ENCODE data around the gene ACBD7. TPM values are rescaled to one million over a fixed set of nuclear protein-coding genes. Genes with fewer than 3 reads are reported as not detected.

Gene ACBD7
- total RNA-seq, 1 donor from 2014 or later, result 1.5 TPM

GRCh38 chr10:15075421-15075820 lies 13.2 kb downstream of the ACBD7 start:
- H3K27me3 Mint-ChIP-seq (ENCODE audit: unreplicated experiment), result no peaks in the 10 kb centered on the region
- H3K36me3 Mint-ChIP-seq (ENCODE audit: unreplicated experiment), result peaks cover 4% of the 10 kb centered on the region
- H3K4me1 Mint-ChIP-seq (ENCODE audit: low read depth, unreplicated experiment), result no peaks in the 10 kb centered on the region
- no peak overlapping the region for H3K4me3 Mint-ChIP-seq (ENCODE audit: unreplicated experiment)
- no peaks in the 10 kb centered on the region for H3K9me3 Mint-ChIP-seq (ENCODE audit: unreplicated experiment)
- no peak overlapping the region for H3K27ac Mint-ChIP-seq (ENCODE audit: unreplicated experiment)
- no peak for TF ChIP-seq CTCF (IDR thresholded peaks at IDR 0.05; ENCODE audit: partially characterized antibody, unreplicated experiment)
- DNase-seq, result no peak

GRCh38 chr10:15072358-15072757 lies 16.2 kb downstream of the ACBD7 start:
- Mint-ChIP-seq H3K4me3 (ENCODE audit: unreplicated experiment) (no peak overlapping the region), H3K4me1 (ENCODE audit: low read depth, unreplicated experiment) (no peaks in the 10 kb centered on the region), H3K9me3 (ENCODE audit: unreplicated experiment) (no peaks in the 10 kb centered on the region), H3K27ac (ENCODE audit: unreplicated experiment) (no peak overlapping the region), H3K36me3 (ENCODE audit: unreplicated experiment) (peaks cover 4% of the 10 kb centered on the region), H3K27me3 (ENCODE audit: unreplicated experiment) (no peaks in the 10 kb centered on the region)
- DNase-seq, result no peak
- TF ChIP-seq CTCF (IDR thresholded peaks at IDR 0.05; ENCODE audit: partially characterized antibody, unreplicated experiment), result no peak

DNA sequence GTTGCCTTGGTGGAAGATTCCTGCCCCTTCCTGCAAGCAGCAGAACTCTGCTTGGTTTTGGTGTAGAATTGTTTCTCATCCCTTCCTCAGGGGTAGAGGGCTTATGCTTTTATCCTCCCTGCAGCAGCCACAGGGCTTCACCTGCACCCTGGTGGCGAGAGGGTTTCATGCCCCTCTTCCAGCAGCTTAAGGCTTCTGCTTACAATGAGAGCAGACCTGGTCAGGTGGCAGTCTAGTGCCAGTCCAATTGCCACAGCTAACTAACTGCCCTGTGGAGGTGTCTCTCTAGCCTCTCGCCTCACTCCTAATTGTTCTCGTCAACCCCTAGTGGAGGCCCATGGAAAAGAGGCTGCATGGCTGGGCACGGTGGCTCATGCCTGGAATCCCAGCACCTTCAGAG lies 19.3 kb downstream of the ACBD7 start:
- TF ChIP-seq CTCF (IDR thresholded peaks at IDR 0.05; ENCODE audit: partially characterized antibody, unreplicated experiment), result no peak
- Mint-ChIP-seq H3K9me3 (ENCODE audit: unreplicated experiment) (no peaks in the 10 kb centered on the region), H3K4me3 (ENCODE audit: unreplicated experiment) (no peak overlapping the region), H3K4me1 (ENCODE audit: low read depth, unreplicated experiment) (no peaks in the 10 kb centered on the region), H3K27ac (ENCODE audit: unreplicated experiment) (no peak overlapping the region), H3K27me3 (ENCODE audit: unreplicated experiment) (no peaks in the 10 kb centered on the region), H3K36me3 (ENCODE audit: unreplicated experiment) (peaks cover 9% of the 10 kb centered on the region)
- DNase-seq, result no peak

GRCh38 chr10:15068802-15069201 lies 19.8 kb downstream of the ACBD7 start:
- Mint-ChIP-seq H3K27me3 (ENCODE audit: unreplicated experiment) (no peaks in the 10 kb centered on the region), H3K9me3 (ENCODE audit: unreplicated experiment) (no peaks in the 10 kb centered on the region), H3K36me3 (ENCODE audit: unreplicated experiment) (peaks cover 9% of the 10 kb centered on the region), H3K4me1 (ENCODE audit: low read depth, unreplicated experiment) (no peaks in the 10 kb centered on the region), H3K4me3 (ENCODE audit: unreplicated experiment) (no peak overlapping the region), H3K27ac (ENCODE audit: unreplicated experiment) (no peak overlapping the region)
- no peak for TF ChIP-seq CTCF (IDR thresholded peaks at IDR 0.05; ENCODE audit: partially characterized antibody, unreplicated experiment)
- no peak for DNase-seq

- H3K27ac Mint-ChIP-seq (ENCODE audit: unreplicated experiment), result no peak overlapping the region
- H3K36me3 Mint-ChIP-seq (ENCODE audit: unreplicated experiment), result peaks cover 7% of the 10 kb centered on the region
- no peak for TF ChIP-seq CTCF (IDR thresholded peaks at IDR 0.05; ENCODE audit: partially characterized antibody, unreplicated experiment)
- no peaks in the 10 kb centered on the region for H3K9me3 Mint-ChIP-seq (ENCODE audit: unreplicated experiment)
- H3K27me3 Mint-ChIP-seq (ENCODE audit: unreplicated experiment), result no peaks in the 10 kb centered on the region
- no peak for DNase-seq
- no peaks in the 10 kb centered on the region for H3K4me1 Mint-ChIP-seq (ENCODE audit: low read depth, unreplicated experiment)
- no peak overlapping the region for H3K4me3 Mint-ChIP-seq (ENCODE audit: unreplicated experiment)
Measured at GRCh38 chr10:15067154-15067553, 21.4 kb downstream of the ACBD7 start.
